ENCODE results near the gene DIAPH2.

Gene DIAPH2

DNA sequence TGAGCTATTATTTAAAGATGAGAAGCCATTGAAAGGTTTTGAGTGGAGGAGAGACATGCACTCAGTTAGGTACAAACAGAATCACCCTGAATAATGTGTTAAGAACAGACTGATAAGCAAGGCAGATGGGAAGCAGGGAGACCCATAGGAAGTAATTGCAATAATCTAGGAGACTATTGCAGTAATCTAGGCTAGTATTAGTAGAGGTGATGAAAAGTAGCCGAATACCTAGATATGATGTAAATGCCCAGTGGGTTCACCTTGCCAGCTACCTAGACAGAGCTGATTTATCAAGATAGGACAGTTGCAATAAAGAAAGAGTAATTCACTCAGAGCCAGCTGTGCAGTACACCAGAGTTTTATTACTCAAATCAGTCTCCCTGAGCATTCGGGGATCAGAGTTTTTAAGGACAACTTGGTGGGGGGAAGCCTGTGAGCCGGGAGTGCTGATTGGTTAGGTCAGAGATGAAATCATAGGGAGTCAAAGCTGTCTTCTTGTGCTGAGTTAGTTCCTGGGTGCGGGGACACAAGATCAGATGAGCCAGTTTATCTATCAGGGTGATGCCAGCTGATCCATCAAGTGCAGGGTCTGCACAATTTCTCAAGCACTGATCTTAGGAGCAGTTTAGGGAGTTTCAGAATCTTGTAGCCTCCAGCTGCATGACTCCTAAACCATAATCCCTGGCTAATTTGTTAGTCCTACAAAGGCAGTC lies 626.6 kb downstream of the DIAPH2 start:
- Mint-ChIP-seq H3K27me3 (ENCODE audit: low read depth, poor library complexity) (peaks cover 5% of the 10 kb centered on the region), H3K9me3 (no peaks in the 10 kb centered on the region), H3K4me3 (peak overlapping the region; percentile 22), H3K36me3 (ENCODE audit: low read depth) (no peaks in the 10 kb centered on the region), H3K4me1 (peaks cover 13% of the 10 kb centered on the region), H3K27ac (peak overlapping the region; percentile 25)
- TF ChIP-seq, protein P1, sequence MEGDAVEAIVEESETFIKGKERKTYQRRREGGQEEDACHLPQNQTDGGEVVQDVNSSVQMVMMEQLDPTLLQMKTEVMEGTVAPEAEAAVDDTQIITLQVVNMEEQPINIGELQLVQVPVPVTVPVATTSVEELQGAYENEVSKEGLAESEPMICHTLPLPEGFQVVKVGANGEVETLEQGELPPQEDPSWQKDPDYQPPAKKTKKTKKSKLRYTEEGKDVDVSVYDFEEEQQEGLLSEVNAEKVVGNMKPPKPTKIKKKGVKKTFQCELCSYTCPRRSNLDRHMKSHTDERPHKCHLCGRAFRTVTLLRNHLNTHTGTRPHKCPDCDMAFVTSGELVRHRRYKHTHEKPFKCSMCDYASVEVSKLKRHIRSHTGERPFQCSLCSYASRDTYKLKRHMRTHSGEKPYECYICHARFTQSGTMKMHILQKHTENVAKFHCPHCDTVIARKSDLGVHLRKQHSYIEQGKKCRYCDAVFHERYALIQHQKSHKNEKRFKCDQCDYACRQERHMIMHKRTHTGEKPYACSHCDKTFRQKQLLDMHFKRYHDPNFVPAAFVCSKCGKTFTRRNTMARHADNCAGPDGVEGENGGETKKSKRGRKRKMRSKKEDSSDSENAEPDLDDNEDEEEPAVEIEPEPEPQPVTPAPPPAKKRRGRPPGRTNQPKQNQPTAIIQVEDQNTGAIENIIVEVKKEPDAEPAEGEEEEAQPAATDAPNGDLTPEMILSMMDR (IDR thresholded peaks at IDR 0.05) = no peak
- DNase-seq = no peak

DNA sequence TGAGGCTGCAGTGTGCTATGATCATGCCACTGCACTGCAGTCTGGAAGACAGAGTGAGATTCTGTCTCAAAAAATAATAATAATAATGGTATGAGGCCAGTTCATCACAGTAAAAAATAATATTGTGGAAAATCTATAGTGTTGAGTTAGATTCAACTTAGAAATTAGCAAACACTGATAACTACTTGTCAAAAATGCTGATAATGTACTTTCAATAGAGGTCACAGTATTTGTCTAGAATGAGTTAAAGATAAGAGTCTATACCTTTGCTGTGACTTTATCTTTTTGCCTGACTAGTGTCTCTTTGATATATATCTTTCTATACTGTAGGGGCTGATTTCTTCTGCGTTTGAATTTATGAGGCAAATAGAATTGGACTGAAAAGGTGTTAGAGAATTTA lies 629.7 kb downstream of the DIAPH2 start:
- no peaks in the 10 kb centered on the region for H3K36me3 Mint-ChIP-seq (ENCODE audit: low read depth)
- TF ChIP-seq, protein P1 (IDR thresholded peaks at IDR 0.05) = no peak
- no peak overlapping the region for H3K27ac Mint-ChIP-seq
- DNase-seq = no peak
- H3K4me1 Mint-ChIP-seq = peaks cover 13% of the 10 kb centered on the region
- peaks cover 5% of the 10 kb centered on the region for H3K27me3 Mint-ChIP-seq (ENCODE audit: low read depth, poor library complexity)
- no peak overlapping the region for H3K4me3 Mint-ChIP-seq
- no peaks in the 10 kb centered on the region for H3K9me3 Mint-ChIP-seq

DNA sequence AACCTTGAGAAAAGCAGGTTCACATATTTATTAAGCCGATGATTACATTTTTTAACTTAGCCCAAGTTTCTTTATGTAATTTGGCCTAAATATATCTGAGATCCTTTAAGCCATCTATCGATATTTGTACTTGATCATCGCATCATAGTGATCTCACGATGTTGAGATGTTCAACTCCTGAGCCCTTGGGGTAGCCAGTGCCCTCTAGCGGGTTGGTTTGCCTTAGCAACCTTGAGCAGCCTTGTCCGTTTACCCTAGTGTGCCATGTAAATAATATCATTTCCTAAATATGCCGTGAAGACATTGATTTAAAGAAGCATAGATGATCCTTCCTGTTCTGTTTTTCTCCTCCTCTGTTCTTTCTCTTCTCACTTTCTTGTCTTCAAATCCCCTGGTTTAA lies 631.3 kb downstream of the DIAPH2 start:
- TF ChIP-seq, protein P1 (IDR thresholded peaks at IDR 0.05) = peak; percentile 11
- Mint-ChIP-seq H3K27ac (no peak overlapping the region), H3K27me3 (ENCODE audit: low read depth, poor library complexity) (peaks cover 5% of the 10 kb centered on the region), H3K9me3 (no peaks in the 10 kb centered on the region), H3K4me3 (no peak overlapping the region), H3K4me1 (peaks cover 5% of the 10 kb centered on the region), H3K36me3 (ENCODE audit: low read depth) (no peaks in the 10 kb centered on the region)
- DNase-seq = no peak

DNA sequence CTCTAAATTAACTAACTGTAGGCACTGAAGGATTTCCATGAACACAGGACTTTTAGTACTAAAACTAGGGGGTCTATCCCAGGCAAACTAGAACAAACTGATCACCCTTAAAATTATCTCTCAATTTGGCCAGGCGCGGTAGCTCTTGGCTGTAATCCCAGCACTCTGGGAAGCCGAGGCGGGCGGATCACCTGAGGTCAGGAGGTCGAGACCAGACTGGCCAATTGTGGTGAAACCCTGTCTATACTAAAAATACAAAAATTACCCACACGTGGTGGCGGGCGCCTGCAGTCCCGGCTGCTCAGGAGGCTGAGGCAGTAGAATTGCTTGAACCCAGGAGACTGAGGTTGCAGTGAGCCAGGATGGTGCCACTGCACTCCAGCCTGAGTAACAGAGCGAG lies 635.7 kb downstream of the DIAPH2 start:
- H3K4me3 Mint-ChIP-seq = no peak overlapping the region
- no peaks in the 10 kb centered on the region for H3K4me1 Mint-ChIP-seq
- H3K9me3 Mint-ChIP-seq = no peaks in the 10 kb centered on the region
- peaks cover 9% of the 10 kb centered on the region for H3K36me3 Mint-ChIP-seq (ENCODE audit: low read depth)
- TF ChIP-seq, protein P1 (IDR thresholded peaks at IDR 0.05) = no peak
- H3K27me3 Mint-ChIP-seq (ENCODE audit: low read depth, poor library complexity) = no peaks in the 10 kb centered on the region
- H3K27ac Mint-ChIP-seq = no peak overlapping the region
- no peak for DNase-seq

DNA sequence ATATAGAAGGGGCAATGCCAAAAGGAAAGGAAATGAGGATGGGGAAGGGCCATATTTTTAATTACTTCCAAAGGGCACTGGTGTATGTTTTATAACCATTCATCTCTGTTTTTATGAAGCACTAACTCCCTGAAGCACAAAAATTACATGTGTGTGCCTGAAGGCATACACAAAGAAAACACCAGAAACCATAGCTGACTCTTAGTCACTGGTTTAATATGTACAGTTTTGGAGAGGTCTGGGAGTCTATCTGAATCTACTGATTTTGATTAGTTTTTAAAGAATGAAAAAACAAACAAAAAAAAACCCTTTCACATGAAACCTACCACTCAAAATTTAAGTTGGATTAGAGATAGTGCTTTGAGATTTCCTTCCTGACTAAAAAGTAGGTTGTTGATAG lies 637.8 kb downstream of the DIAPH2 start:
- H3K4me3 Mint-ChIP-seq = no peak overlapping the region
- H3K27ac Mint-ChIP-seq = no peak overlapping the region
- no peaks in the 10 kb centered on the region for H3K27me3 Mint-ChIP-seq (ENCODE audit: low read depth, poor library complexity)
- DNase-seq = no peak
- no peaks in the 10 kb centered on the region for H3K4me1 Mint-ChIP-seq
- TF ChIP-seq, protein P1 (IDR thresholded peaks at IDR 0.05) = no peak
- no peaks in the 10 kb centered on the region for H3K9me3 Mint-ChIP-seq
- H3K36me3 Mint-ChIP-seq (ENCODE audit: low read depth) = peaks cover 9% of the 10 kb centered on the region

DNA sequence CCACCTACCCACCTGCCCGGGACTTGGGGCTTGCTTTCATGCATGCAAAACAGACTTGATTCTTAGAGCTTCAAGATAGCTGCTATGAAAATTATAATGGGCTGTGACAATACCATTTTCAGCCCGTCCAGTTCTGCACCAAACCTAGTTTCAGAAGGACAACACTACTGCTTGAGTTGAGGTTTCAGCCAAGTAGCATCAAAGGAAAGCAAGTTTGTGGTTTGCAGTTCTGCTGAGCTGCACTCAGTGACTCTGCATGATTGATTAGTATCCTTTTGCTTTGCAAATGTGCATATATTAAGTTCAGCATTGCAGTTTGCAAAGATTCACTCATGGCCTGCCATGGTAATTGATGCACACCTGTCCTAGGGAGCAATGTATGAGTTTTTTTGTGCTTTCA lies 641.8 kb downstream of the DIAPH2 start:
- no peaks in the 10 kb centered on the region for H3K9me3 Mint-ChIP-seq

More for the DNA sequence above, 641.8 kb downstream of the DIAPH2 start:
- Mint-ChIP-seq H3K4me1 (no peaks in the 10 kb centered on the region), H3K36me3 (ENCODE audit: low read depth) (peaks cover 9% of the 10 kb centered on the region), H3K4me3 (no peak overlapping the region), H3K27ac (no peak overlapping the region), H3K27me3 (ENCODE audit: low read depth, poor library complexity) (no peaks in the 10 kb centered on the region)
- TF ChIP-seq, protein P1 (IDR thresholded peaks at IDR 0.05) = no peak
- DNase-seq = no peak

All from nephron progenitor cell (in vitro differentiated cells).